OCI-LY3 (cell line): ENCODE results near the gene HOXB6.

Experiments used
- CTCF ChIP-seq: fragments of 200-600, 300-600 bp; sonication (generic); IDR thresholded peaks from 2 replicates; pipeline ENCODE4 v1.5.1; 2014; ENCODE audit warnings: antibody characterized with exemption, low read length, low read depth
- EZH2phosphoT487 ChIP-seq: fragments of 200-600 bp; shearing (Covaris generic); IDR thresholded peaks from 2 replicates; pipeline ENCODE4 v1.6.1; 2018; ENCODE audit warnings: antibody characterized with exemption, mixed run types, low read depth

GRCh38 chr17:48574505-48575065 lies 30.2 kb downstream of the HOXB6 start:
- no peak for TF ChIP-seq CTCF
- TF ChIP-seq EZH2phosphoT487, result no peak
